Measurements from ENCODE around the gene NRTN.

The NRTN gene

GRCh38 chr19:5804516-5805461 lies at the start of gene NRTN:
NRTN (plus strand) TSS chr19:5805067; CDS start chr19:5824166, 19,099 bp downstream.
- in situ Hi-C loops (cut with MboI; ENCODE audit: low pct_unique_long_range_greater_than_20kb, low sequenced_read_pairs, unreplicated experiment), result loop anchor here (25.0 kb wide), 1 partner anchor 208 kb away; no protein-coding TSS in a partner anchor

GRCh38 chr19:5762608-5763217 lies 42.2 kb upstream of the NRTN start:
- DNase-seq (ENCODE audit: low spot score), result no peak
- in situ Hi-C loops (cut with MboI; ENCODE audit: low pct_unique_long_range_greater_than_20kb, low sequenced_read_pairs, unreplicated experiment), result no loop called here
- no peak for TF ChIP-seq CTCF (IDR thresholded peaks at IDR 0.05; ENCODE audit: extremely low read depth, insufficient read depth, missing control alignments)

More at GRCh38 chr19:5804516-5805461, at the start of gene NRTN:
- no peak for TF ChIP-seq CTCF (IDR thresholded peaks at IDR 0.05; ENCODE audit: extremely low read depth, insufficient read depth, missing control alignments)
- DNase-seq (ENCODE audit: low spot score), result peak; percentile 89

- in situ Hi-C loops (cut with MboI; ENCODE audit: low pct_unique_long_range_greater_than_20kb, low sequenced_read_pairs, unreplicated experiment), result no loop called here
- TF ChIP-seq CTCF (IDR thresholded peaks at IDR 0.05; ENCODE audit: extremely low read depth, insufficient read depth, missing control alignments), result no peak
- no peak for DNase-seq (ENCODE audit: low spot score)
Observed at GRCh38 chr19:5765220-5765619, 39.6 kb upstream of the NRTN start.

- in situ Hi-C loops (cut with MboI; ENCODE audit: low pct_unique_long_range_greater_than_20kb, low sequenced_read_pairs, unreplicated experiment), result no loop called here
- no peak for DNase-seq (ENCODE audit: low spot score)
- TF ChIP-seq CTCF (IDR thresholded peaks at IDR 0.05; ENCODE audit: extremely low read depth, insufficient read depth, missing control alignments), result no peak
Observed at GRCh38 chr19:5767949-5768348, 36.9 kb upstream of the NRTN start.

- DNase-seq (ENCODE audit: low spot score), result no peak
- in situ Hi-C loops (cut with MboI; ENCODE audit: low pct_unique_long_range_greater_than_20kb, low sequenced_read_pairs, unreplicated experiment), result no loop called here
- no peak for TF ChIP-seq CTCF (IDR thresholded peaks at IDR 0.05; ENCODE audit: extremely low read depth, insufficient read depth, missing control alignments)
Observed at GRCh38 chr19:5772416-5772815, 32.5 kb upstream of the NRTN start.

DNA sequence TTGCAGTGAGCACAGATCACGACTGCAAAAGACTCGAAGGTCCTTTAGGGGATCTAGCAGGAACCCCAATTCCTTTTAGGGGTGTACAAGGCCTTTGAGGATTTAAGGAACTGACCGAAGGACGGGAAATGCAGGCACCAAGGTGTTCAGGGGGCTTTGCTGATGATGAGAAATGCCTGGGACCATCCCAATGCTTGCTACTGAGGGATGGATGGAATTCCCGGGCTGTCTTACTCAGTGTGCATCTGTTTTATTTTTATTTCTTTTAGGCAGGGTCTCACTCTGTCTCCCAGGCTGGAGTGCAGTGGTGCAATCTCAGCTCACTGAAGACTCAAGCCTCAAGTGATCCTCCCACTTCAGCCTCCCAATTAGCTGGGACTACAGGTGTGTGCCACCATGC lies 31.6 kb upstream of the NRTN start:
- in situ Hi-C loops (cut with MboI; ENCODE audit: low pct_unique_long_range_greater_than_20kb, low sequenced_read_pairs, unreplicated experiment), result no loop called here
- no peak for DNase-seq (ENCODE audit: low spot score)

More for the DNA sequence above, 31.6 kb upstream of the NRTN start:
- TF ChIP-seq CTCF (IDR thresholded peaks at IDR 0.05; ENCODE audit: extremely low read depth, insufficient read depth, missing control alignments), result no peak

Measured in GM13977 (cell line).